NT2/D1 (cell line): ENCODE measurements around the gene AJM1.

ENCODE experiments used
- SUZ12 ChIP-seq: IDR thresholded peaks from 2 replicates; pipeline ENCODE4 v1.6.1; 2011; ENCODE audit not compliant: insufficient read length, insufficient read depth; ENCODE audit errors: extremely low read depth
- YY1 ChIP-seq: IDR thresholded peaks from 2 replicates; pipeline ENCODE4 v1.6.1; 2011; ENCODE audit not compliant: insufficient read length, insufficient read depth

GRCh38 chr9:136831720-136832104 is 10.6 kb upstream of the AJM1 start:
- TF ChIP-seq YY1, result no peak
- no peak for TF ChIP-seq SUZ12
